HEK293 (cell line): Measurements from ENCODE around the gene DDX46.

Source experiments
- FEZF1 ChIP-seq: fragments of 450-650 bp; formaldehyde crosslinking; IDR thresholded peaks from 2 replicates; pipeline ENCODE4 v1.5.1; 2016; ENCODE audit warnings: missing biosample characterization, missing genetic modification characterization
- GFI1B ChIP-seq: fragments of 450-650 bp; formaldehyde crosslinking; IDR thresholded peaks from 2 replicates; pipeline ENCODE4 v1.5.1; 2016; ENCODE audit warnings: missing biosample characterization, missing genetic modification characterization
- HOXC10 ChIP-seq: sonication (generic); formaldehyde crosslinking; IDR thresholded peaks from 2 replicates; pipeline ENCODE4 v1.8.1; 2023; ENCODE audit warnings: mild to moderate bottlenecking, missing genetic modification reagents
- HOXD13 ChIP-seq: sonication (generic); formaldehyde crosslinking; IDR thresholded peaks from 2 replicates; pipeline ENCODE4 v1.8.0; 2022; ENCODE audit warnings: missing genetic modification reagents, borderline replicate concordance
- KLF1 ChIP-seq: fragments of 450-650 bp; formaldehyde crosslinking; IDR thresholded peaks from 2 replicates; pipeline ENCODE4 v1.5.1; 2016; ENCODE audit warnings: missing biosample characterization, missing genetic modification characterization
- KLF7 ChIP-seq: fragments of 450-650 bp; formaldehyde crosslinking; IDR thresholded peaks from 2 replicates; pipeline ENCODE4 v1.5.1; 2016; ENCODE audit warnings: missing biosample characterization, missing genetic modification characterization, borderline replicate concordance
- KLF9 ChIP-seq: fragments of 450-650 bp; formaldehyde crosslinking; IDR thresholded peaks from 2 replicates; pipeline ENCODE4 v1.5.1; 2016; ENCODE audit warnings: missing biosample characterization, missing genetic modification characterization, low read depth
- MEIS1 ChIP-seq: sonication (generic); formaldehyde crosslinking; IDR thresholded peaks from 2 replicates; pipeline ENCODE4 v1.8.1; 2022; ENCODE audit warnings: missing genetic modification reagents, mild to moderate bottlenecking, borderline replicate concordance
- OVOL3 ChIP-seq: fragments of 450-650 bp; formaldehyde crosslinking; IDR thresholded peaks from 2 replicates; pipeline ENCODE4 v1.5.1; 2016; ENCODE audit warnings: missing biosample characterization, missing genetic modification characterization
- SP2 ChIP-seq: fragments of 450-650 bp; formaldehyde crosslinking; IDR thresholded peaks from 2 replicates; pipeline ENCODE4 v1.5.1; 2016; ENCODE audit warnings: missing biosample characterization, missing genetic modification characterization
- ZBTB10 ChIP-seq: fragments of 450-650 bp; formaldehyde crosslinking; IDR thresholded peaks from 2 replicates; pipeline ENCODE4 v1.5.1; 2016; ENCODE audit warnings: missing biosample characterization, missing genetic modification characterization
- ZBTB49 ChIP-seq: fragments of 450-650 bp; formaldehyde crosslinking; IDR thresholded peaks from 2 replicates; pipeline ENCODE4 v1.5.1; 2016; ENCODE audit warnings: missing biosample characterization, missing genetic modification characterization, low read depth
- ZEB2 ChIP-seq: fragments of 450-650 bp; formaldehyde crosslinking; IDR thresholded peaks from 2 replicates; pipeline ENCODE4 v1.5.1; 2016; ENCODE audit warnings: missing biosample characterization, missing genetic modification characterization
- ZIC2 ChIP-seq: fragments of 450-650 bp; formaldehyde crosslinking; IDR thresholded peaks from 2 replicates; pipeline ENCODE4 v1.5.1; 2016; ENCODE audit warnings: missing biosample characterization, missing genetic modification characterization
- ZNF146 ChIP-seq: fragments of 450-650 bp; formaldehyde crosslinking; IDR thresholded peaks from 2 replicates; pipeline ENCODE4 v1.5.1; 2016; ENCODE audit warnings: missing biosample characterization, missing genetic modification characterization
- ZNF2 ChIP-seq: fragments of 450-650 bp; formaldehyde crosslinking; IDR thresholded peaks from 2 replicates; pipeline ENCODE4 v1.5.1; 2016; ENCODE audit warnings: missing biosample characterization, missing genetic modification characterization
- ZNF223 ChIP-seq: fragments of 450-650 bp; formaldehyde crosslinking; IDR thresholded peaks from 2 replicates; pipeline ENCODE4 v1.5.1; 2016; ENCODE audit warnings: missing biosample characterization, missing genetic modification characterization
- ZNF23 ChIP-seq: fragments of 450-650 bp; formaldehyde crosslinking; IDR thresholded peaks from 2 replicates; pipeline ENCODE4 v1.5.1; 2016; ENCODE audit warnings: missing biosample characterization, missing genetic modification characterization, borderline replicate concordance
- ZNF324 ChIP-seq: fragments of 450-650 bp; formaldehyde crosslinking; IDR thresholded peaks from 2 replicates; pipeline ENCODE4 v1.5.1; 2016; ENCODE audit warnings: missing biosample characterization, missing genetic modification characterization
- ZNF549 ChIP-seq: fragments of 450-650 bp; IDR thresholded peaks from 2 replicates; pipeline ENCODE4 v1.5.1; 2018; ENCODE audit warnings: missing biosample characterization, missing genetic modification characterization, mild to moderate bottlenecking, inconsistent platforms, moderate library complexity
- ZNF585B ChIP-seq: fragments of 450-650 bp; formaldehyde crosslinking; IDR thresholded peaks from 2 replicates; pipeline ENCODE4 v1.5.1; 2016; ENCODE audit warnings: missing biosample characterization, missing genetic modification characterization
- ZNF623 ChIP-seq: fragments of 450-650 bp; formaldehyde crosslinking; IDR thresholded peaks from 2 replicates; pipeline ENCODE4 v1.5.1; 2016; ENCODE audit warnings: missing biosample characterization, missing genetic modification characterization
- ZNF654 ChIP-seq: fragments of 450-650 bp; formaldehyde crosslinking; IDR thresholded peaks from 2 replicates; pipeline ENCODE4 v1.5.1; 2016; ENCODE audit warnings: low read depth, missing biosample characterization, missing genetic modification characterization
- ZNF701 ChIP-seq: fragments of 450-650 bp; formaldehyde crosslinking; IDR thresholded peaks from 2 replicates; pipeline ENCODE4 v1.5.1; 2016; ENCODE audit warnings: missing biosample characterization, missing genetic modification characterization
- ZNF830 ChIP-seq: fragments of 450-650 bp; IDR thresholded peaks from 2 replicates; pipeline ENCODE4 v1.5.0; 2018; ENCODE audit warnings: missing biosample characterization, missing genetic modification characterization, low read depth, mild to moderate bottlenecking, moderate library complexity
- ZNF843 ChIP-seq: fragments of 450-650 bp; formaldehyde crosslinking; IDR thresholded peaks from 2 replicates; pipeline ENCODE4 v1.5.1; 2016; ENCODE audit warnings: missing biosample characterization, missing genetic modification characterization
- TF ChIP-seq, protein P1 (sequence below): fragments of 450-650 bp; formaldehyde crosslinking; IDR thresholded peaks from 2 replicates; pipeline ENCODE4 v1.5.1; 2016; ENCODE audit warnings: missing biosample characterization, missing genetic modification characterization
- TF ChIP-seq, protein P2 (sequence below): fragments of 450-650 bp; formaldehyde crosslinking; IDR thresholded peaks from 2 replicates; pipeline ENCODE4 v1.5.1; 2016; ENCODE audit warnings: missing biosample characterization, missing genetic modification characterization
- TF ChIP-seq, protein P3 (sequence below): fragments of 450-650 bp; formaldehyde crosslinking; IDR thresholded peaks from 2 replicates; pipeline ENCODE4 v1.5.1; 2017; ENCODE audit warnings: missing biosample characterization, missing genetic modification characterization
- TF ChIP-seq, protein P4 (sequence below): fragments of 450-650 bp; formaldehyde crosslinking; IDR thresholded peaks from 2 replicates; pipeline ENCODE4 v1.5.1; 2017; ENCODE audit warnings: missing biosample characterization, missing genetic modification characterization

Gene DDX46

DNA sequence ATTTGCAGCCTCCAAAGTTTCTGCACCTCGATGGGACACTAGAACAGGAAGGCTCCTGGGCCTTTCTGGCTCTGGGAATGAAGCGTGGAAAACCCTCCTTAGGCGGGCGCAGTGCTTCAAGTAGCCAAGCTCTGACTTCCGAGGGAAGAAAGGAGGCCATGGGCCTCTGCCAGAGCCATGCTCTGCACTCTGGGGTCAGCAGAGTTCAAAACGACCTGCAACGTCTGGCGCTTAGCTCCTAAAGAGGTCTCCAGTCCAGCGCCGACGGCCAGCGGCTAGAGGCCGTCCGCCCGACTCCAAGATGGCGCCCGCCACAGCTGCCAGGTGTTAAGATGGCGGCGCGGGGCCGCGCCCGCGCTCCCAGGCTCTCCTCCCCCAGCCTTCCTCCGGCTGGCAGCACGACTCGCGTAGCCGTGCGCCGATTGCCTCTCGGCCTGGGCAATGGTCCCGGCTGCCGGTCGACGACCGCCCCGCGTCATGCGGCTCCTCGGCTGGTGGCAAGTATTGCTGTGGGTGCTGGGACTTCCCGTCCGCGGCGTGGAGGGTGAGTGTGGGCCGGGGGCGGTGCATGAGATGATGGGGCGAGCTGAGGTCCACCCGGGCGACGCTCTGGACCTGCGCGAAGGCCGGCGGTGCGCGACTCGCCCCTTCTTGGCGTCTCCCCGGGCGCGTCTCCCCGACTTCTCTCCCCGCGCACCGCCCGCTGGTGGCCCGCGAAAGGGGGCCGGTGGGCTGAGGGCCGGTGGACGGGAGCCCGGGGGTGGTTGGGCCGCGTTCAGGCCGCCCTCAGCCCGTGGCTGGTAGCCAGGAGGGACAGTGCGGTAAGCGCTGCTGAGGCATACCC is 115.6 kb downstream of the DDX46 start, which contains the start of gene TXNDC15 (continued):
- TF ChIP-seq ZNF146 (tag by site-specific recombination) (peak; percentile 52; the same call in 1 of the 2 replicates), HOXD13 (CRISPR knock-in tag) (no peak), ZNF654 (tag by site-specific recombination) (no peak), FEZF1 (tag by site-specific recombination) (peak; percentile 12; the same call in 1 of the 2 replicates), OVOL3 (tag by site-specific recombination) (peak; percentile 62; the same call in 1 of the 2 replicates), HOXC10 (CRISPR knock-in tag) (no peak), KLF7 (tag by site-specific recombination) (peak; percentile 78; the same call in 1 of the 2 replicates), SP2 (tag by site-specific recombination) (peak; percentile 59), GFI1B (no peak), KLF9 (tag by site-specific recombination) (peak; percentile 73), ZIC2 (no peak), ZBTB49 (no peak), ZNF585B (no peak), MEIS1 (no peak), ZNF324 (tag by site-specific recombination) (peak; percentile 82; the same call in 1 of the 2 replicates), ZNF623 (tag by site-specific recombination) (no peak), ZNF23 (tag by site-specific recombination) (0 out of 2 replicates have a peak, but pooled peaks have one; percentile 18), ZNF223 (tag by site-specific recombination) (no peak), ZNF830 (tag by site-specific recombination) (no peak), ZBTB10 (tag by site-specific recombination) (peak; percentile 83), ZNF2 (tag by site-specific recombination) (peak; percentile 98), ZNF843 (tag by site-specific recombination) (peak; percentile 77), ZNF549 (tag by site-specific recombination) (no peak), ZEB2 (tag by site-specific recombination) (peak; percentile 92), ZNF701 (tag by site-specific recombination) (no peak), KLF1 (tag by site-specific recombination) (peak; percentile 52; the same call in 1 of the 2 replicates)
- TF ChIP-seq, protein P1, sequence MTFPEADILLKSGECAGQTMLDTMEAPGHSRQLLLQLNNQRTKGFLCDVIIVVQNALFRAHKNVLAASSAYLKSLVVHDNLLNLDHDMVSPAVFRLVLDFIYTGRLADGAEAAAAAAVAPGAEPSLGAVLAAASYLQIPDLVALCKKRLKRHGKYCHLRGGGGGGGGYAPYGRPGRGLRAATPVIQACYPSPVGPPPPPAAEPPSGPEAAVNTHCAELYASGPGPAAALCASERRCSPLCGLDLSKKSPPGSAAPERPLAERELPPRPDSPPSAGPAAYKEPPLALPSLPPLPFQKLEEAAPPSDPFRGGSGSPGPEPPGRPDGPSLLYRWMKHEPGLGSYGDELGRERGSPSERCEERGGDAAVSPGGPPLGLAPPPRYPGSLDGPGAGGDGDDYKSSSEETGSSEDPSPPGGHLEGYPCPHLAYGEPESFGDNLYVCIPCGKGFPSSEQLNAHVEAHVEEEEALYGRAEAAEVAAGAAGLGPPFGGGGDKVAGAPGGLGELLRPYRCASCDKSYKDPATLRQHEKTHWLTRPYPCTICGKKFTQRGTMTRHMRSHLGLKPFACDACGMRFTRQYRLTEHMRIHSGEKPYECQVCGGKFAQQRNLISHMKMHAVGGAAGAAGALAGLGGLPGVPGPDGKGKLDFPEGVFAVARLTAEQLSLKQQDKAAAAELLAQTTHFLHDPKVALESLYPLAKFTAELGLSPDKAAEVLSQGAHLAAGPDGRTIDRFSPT (tag by site-specific recombination): peak; percentile 86
- TF ChIP-seq, protein P2, sequence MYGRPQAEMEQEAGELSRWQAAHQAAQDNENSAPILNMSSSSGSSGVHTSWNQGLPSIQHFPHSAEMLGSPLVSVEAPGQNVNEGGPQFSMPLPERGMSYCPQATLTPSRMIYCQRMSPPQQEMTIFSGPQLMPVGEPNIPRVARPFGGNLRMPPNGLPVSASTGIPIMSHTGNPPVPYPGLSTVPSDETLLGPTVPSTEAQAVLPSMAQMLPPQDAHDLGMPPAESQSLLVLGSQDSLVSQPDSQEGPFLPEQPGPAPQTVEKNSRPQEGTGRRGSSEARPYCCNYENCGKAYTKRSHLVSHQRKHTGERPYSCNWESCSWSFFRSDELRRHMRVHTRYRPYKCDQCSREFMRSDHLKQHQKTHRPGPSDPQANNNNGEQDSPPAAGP (tag by site-specific recombination): peak; percentile 86
- TF ChIP-seq, protein P3, sequence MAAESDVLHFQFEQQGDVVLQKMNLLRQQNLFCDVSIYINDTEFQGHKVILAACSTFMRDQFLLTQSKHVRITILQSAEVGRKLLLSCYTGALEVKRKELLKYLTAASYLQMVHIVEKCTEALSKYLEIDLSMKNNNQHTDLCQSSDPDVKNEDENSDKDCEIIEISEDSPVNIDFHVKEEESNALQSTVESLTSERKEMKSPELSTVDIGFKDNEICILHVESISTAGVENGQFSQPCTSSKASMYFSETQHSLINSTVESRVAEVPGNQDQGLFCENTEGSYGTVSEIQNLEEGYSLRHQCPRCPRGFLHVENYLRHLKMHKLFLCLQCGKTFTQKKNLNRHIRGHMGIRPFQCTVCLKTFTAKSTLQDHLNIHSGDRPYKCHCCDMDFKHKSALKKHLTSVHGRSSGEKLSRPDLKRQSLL (tag by site-specific recombination): no peak; the same call in none of the 2 replicates
- TF ChIP-seq, protein P4, sequence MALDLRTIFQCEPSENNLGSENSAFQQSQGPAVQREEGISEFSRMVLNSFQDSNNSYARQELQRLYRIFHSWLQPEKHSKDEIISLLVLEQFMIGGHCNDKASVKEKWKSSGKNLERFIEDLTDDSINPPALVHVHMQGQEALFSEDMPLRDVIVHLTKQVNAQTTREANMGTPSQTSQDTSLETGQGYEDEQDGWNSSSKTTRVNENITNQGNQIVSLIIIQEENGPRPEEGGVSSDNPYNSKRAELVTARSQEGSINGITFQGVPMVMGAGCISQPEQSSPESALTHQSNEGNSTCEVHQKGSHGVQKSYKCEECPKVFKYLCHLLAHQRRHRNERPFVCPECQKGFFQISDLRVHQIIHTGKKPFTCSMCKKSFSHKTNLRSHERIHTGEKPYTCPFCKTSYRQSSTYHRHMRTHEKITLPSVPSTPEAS (tag by site-specific recombination): no peak
